H1 (cell line): ENCODE data around the gene FMN2. TPM values are rescaled to one million over a fixed set of nuclear protein-coding genes. Genes with fewer than 3 reads are reported as not detected.

Source experiments
- CTCF ChIA-PET: fragments of 300-600 bp; sonication (Branson Sonifier 250); formaldehyde crosslinking; loops from one replicate; lab custom pipeline; 2021; ENCODE audit not compliant: partially characterized antibody; lab: Charles Lee
- POLR2A ChIA-PET: fragments of 300-600 bp; sonication (Branson Sonifier 250); formaldehyde crosslinking; loops from one replicate; lab custom pipeline; 2021; ENCODE audit warnings: inconsistent platforms; ENCODE audit not compliant: partially characterized antibody; lab: Charles Lee
- DNase-seq, 2 experiments: peaks; one replicate each; pipeline versions ENCODE4 v3.0.0 to v3.0.0-alpha.2; 2010 to 2022; ENCODE audit warnings: low spot score in 2 of 2, low read depth in 1 of 2, mixed read lengths in 1 of 2
- FAIRE-seq: peaks from 2 replicates; lab custom pipeline; 2011; peaks lifted over from hg19 to GRCh38; lab: Jason Lieb, UNC
- H2AFZ ChIP-seq: 2 replicates; pipeline ENCODE4 v1.8.1; 2012; ENCODE audit warnings: low read length, inconsistent platforms
- H2AK5ac ChIP-seq: 2 replicates; pipeline ENCODE4 v1.6.1; 2013; ENCODE audit warnings: low read depth, low read length
- H2BK120ac ChIP-seq: replicated peaks from 2 replicates; pipeline ENCODE3; 2013; ENCODE audit warnings: low read depth, low read length, inconsistent platforms
- H2BK12ac ChIP-seq: 2 replicates; pipeline ENCODE4 v1.6.1; 2013; ENCODE audit warnings: low read depth, low read length
- H2BK15ac ChIP-seq: 2 replicates; pipeline ENCODE4 v1.6.1; 2013; ENCODE audit warnings: low read length
- H2BK20ac ChIP-seq: 2 replicates; pipeline ENCODE4 v1.6.1; 2013; ENCODE audit warnings: low read length
- H2BK5ac ChIP-seq: 2 replicates; pipeline ENCODE4 v1.6.1; 2013; ENCODE audit warnings: low read depth, low read length
- H3K14ac ChIP-seq: 2 replicates; pipeline ENCODE4 v1.6.1; 2013; ENCODE audit warnings: inconsistent platforms; ENCODE audit not compliant: insufficient read length
- H3K18ac ChIP-seq: 2 replicates; pipeline ENCODE4 v1.6.1; 2013; ENCODE audit warnings: low read length; ENCODE audit errors: extremely low read depth
- H3K23ac ChIP-seq: 2 replicates; pipeline ENCODE4 v1.6.1; 2013; ENCODE audit warnings: inconsistent platforms; ENCODE audit not compliant: insufficient read length
- H3K23me2 ChIP-seq: 2 replicates; pipeline ENCODE4 v1.6.1; 2013; ENCODE audit warnings: low read depth, low read length
- H3K27ac ChIP-seq: 2 replicates; pipeline ENCODE4 v1.6.1; 2011; ENCODE audit warnings: low read depth, low read length, inconsistent platforms
- H3K27me3 ChIP-seq, 4 experiments: replicated peaks in 1 of 4; 1 replicate in 1 of 4; 2 replicates in 3 of 4; pipeline versions ENCODE4 v1.6.1 to v1.8.1; 2011 to 2013; ENCODE audit warnings: low read length in 3 of 4, mild to moderate bottlenecking in 3 of 4, inconsistent platforms in 2 of 4, mixed read lengths in 2 of 4, moderate library complexity in 1 of 4; ENCODE audit not compliant: control insufficient read depth in 3 of 4, insufficient read depth in 3 of 4; ENCODE audit errors: extremely low read depth in 1 of 4
- H3K36me3 ChIP-seq, 4 experiments: 2 replicates each; pipeline versions ENCODE4 v1.6.1 to v1.8.1; 2011 to 2013; ENCODE audit warnings: mild to moderate bottlenecking in 4 of 4, low read length in 3 of 4, moderate library complexity in 2 of 4, control low read depth in 1 of 4, inconsistent platforms in 1 of 4; ENCODE audit not compliant: insufficient read depth in 4 of 4, control insufficient read depth in 2 of 4
- H3K4ac ChIP-seq: replicated peaks from 2 replicates; pipeline ENCODE3; 2013; ENCODE audit warnings: low read length, low read depth, mixed read lengths, inconsistent platforms; ENCODE audit not compliant: insufficient read length
- H3K4me1 ChIP-seq, 4 experiments: replicated peaks in 1 of 4; 1 replicate in 1 of 4; 2 replicates in 3 of 4; pipeline versions ENCODE4 v1.6.1 to v1.8.1; 2011 to 2013; ENCODE audit warnings: low read length in 3 of 4, inconsistent platforms in 2 of 4, mixed read lengths in 1 of 4; ENCODE audit not compliant: insufficient read depth in 4 of 4, control insufficient read depth in 3 of 4
- H3K4me2 ChIP-seq, 2 experiments: 2 replicates each; pipeline versions ENCODE4 v1.6.1 to v1.8.1; 2011 to 2013; ENCODE audit warnings: low read depth in 2 of 2, low read length in 2 of 2, control low read depth in 1 of 2, inconsistent platforms in 1 of 2, mild to moderate bottlenecking in 1 of 2; ENCODE audit not compliant: insufficient read depth in 1 of 2
- H3K4me3 ChIP-seq, 4 experiments: fragments of 200-600, 300-600 bp in 1 of 4; sonication (generic), shearing (Covaris generic), sonication (Bioruptor Twin) in 1 of 4; 2 replicates each; pipeline versions ENCODE4 v1.5.1 to v1.8.1; 2011 to 2016; ENCODE audit warnings: low read length in 4 of 4, low read depth in 3 of 4, control low read depth in 2 of 4, inconsistent platforms in 2 of 4, mild to moderate bottlenecking in 2 of 4, mixed read lengths in 1 of 4, moderate library complexity in 1 of 4; ENCODE audit not compliant: insufficient read depth in 2 of 4; ENCODE audit errors: extremely low read depth in 1 of 4
- H3K56ac ChIP-seq: replicated peaks from 2 replicates; pipeline ENCODE3; 2013; ENCODE audit warnings: low read depth, mild to moderate bottlenecking, mixed read lengths, low read length, inconsistent platforms; ENCODE audit not compliant: insufficient read length
- H3K79me1 ChIP-seq: 2 replicates; pipeline ENCODE4 v1.6.1; 2013; ENCODE audit warnings: low read depth, low read length, control low read depth
- H3K79me2 ChIP-seq, 2 experiments: 2 replicates each; pipeline versions ENCODE4 v1.6.1 to v1.8.1; 2012 to 2013; ENCODE audit warnings: low read length in 2 of 2, mild to moderate bottlenecking in 2 of 2, inconsistent platforms in 1 of 2; ENCODE audit not compliant: insufficient read depth in 2 of 2, control insufficient read depth in 1 of 2
- H3K9ac ChIP-seq, 4 experiments: replicated peaks in 1 of 4; 1 replicate in 1 of 4; 2 replicates in 3 of 4; pipeline versions ENCODE4 v1.6.1 to v1.8.1; 2011 to 2013; ENCODE audit warnings: low read depth in 3 of 4, low read length in 3 of 4, control low read depth in 2 of 4, mild to moderate bottlenecking in 2 of 4, moderate library complexity in 2 of 4, inconsistent platforms in 1 of 4; ENCODE audit errors: extremely low read depth in 1 of 4
- H3K9me3 ChIP-seq, 2 experiments: 2 replicates each; pipeline versions ENCODE4 v1.6.1 to v1.8.1; 2012 to 2013; ENCODE audit warnings: mild to moderate bottlenecking in 2 of 2, moderate library complexity in 2 of 2, control low read depth in 1 of 2, inconsistent platforms in 1 of 2, low read depth in 1 of 2, low read length in 1 of 2, mixed read lengths in 1 of 2; ENCODE audit not compliant: insufficient read depth in 2 of 2
- H4K20me1 ChIP-seq, 2 experiments: replicated peaks in 1 of 2; 2 replicates each; pipeline versions ENCODE3 to v1.8.1; 2011 to 2013; ENCODE audit warnings: inconsistent platforms in 2 of 2, low read length in 2 of 2, mild to moderate bottlenecking in 1 of 2; ENCODE audit not compliant: insufficient read depth in 2 of 2, control insufficient read depth in 1 of 2
- H4K5ac ChIP-seq: 2 replicates; pipeline ENCODE4 v1.6.1; 2013; ENCODE audit warnings: low read length, low read depth, mixed read lengths, inconsistent platforms; ENCODE audit not compliant: insufficient read length
- H4K8ac ChIP-seq: 2 replicates; pipeline ENCODE4 v1.8.0; 2013; ENCODE audit warnings: mild to moderate bottlenecking, moderate library complexity, low read length, inconsistent platforms; ENCODE audit not compliant: insufficient read depth; ENCODE audit errors: extremely low read depth
- H4K91ac ChIP-seq: replicated peaks from 2 replicates; pipeline ENCODE3; 2013; ENCODE audit warnings: low read length, mixed read lengths, inconsistent platforms; ENCODE audit not compliant: insufficient read length
- POLR2AphosphoS5 ChIP-seq: IDR thresholded peaks from 2 replicates; pipeline ENCODE4 v1.6.1; 2011; ENCODE audit warnings: low read depth, low read length
- YY1 ChIP-seq: IDR thresholded peaks from 2 replicates; pipeline ENCODE4 v1.6.1; 2011; ENCODE audit warnings: low read depth, mild to moderate bottlenecking, low read length
- WGBS, 2 experiments: shearing (Covaris generic) in 1 of 2; methylation state at CpG; one replicate each; pipeline versions ENCODE4 v1.1.6 to v1.1.7; 2013 to 2015; ENCODE audit warnings: low lambda C conversion rate in 2 of 2, mixed read lengths in 2 of 2, inconsistent platforms in 1 of 2, low coverage in 1 of 2, missing lambda C conversion rate in 1 of 2; ENCODE audit not compliant: insufficient replicate concordance in 2 of 2, insufficient coverage in 1 of 2, insufficient read length in 1 of 2; ENCODE audit errors: extremely low coverage in 1 of 2, missing lambda C conversion rate in 1 of 2; 5-methylcytosine and 5-hydroxymethylcytosine counted together
- polyA plus RNA-seq, 7 experiments: library from polyadenylated mRNA; depleted of rRNA in 3 of 7; stranded (reverse) in 5 of 7; unstranded in 2 of 7; fragments of >200 nt in 5 of 7; fragments of 200-250 nt in 2 of 7; gene quantifications; 1 replicate in 5 of 7; 2 replicates in 1 of 7; 4 replicates in 1 of 7; pipeline versions ENCODE4 v1.2.1 to v1.2.3, GENCODE V29; 2011 to 2013; ENCODE audit warnings: missing spikeins in 2 of 7, mixed read lengths in 2 of 7
- total RNA-seq: library from RNA; stranded (reverse); fragmentation: NEBNext Ultra II Directional; extraction: Animal tissue kit (Norgen Biotek cat#: 25700); gene quantifications from 2 replicates; pipeline ENCODE4 v1.2.1, GENCODE V29; 2021

Gene FMN2
- total and polyA plus RNA-seq, 2 of the 8 experiments (the other 6 are each of a cell fraction or from before 2014, with no cell fraction given) = 0.83 to 2.0 TPM

GRCh38 chr1:240304466-240304865, 212.8 kb downstream of the FMN2 start:
- DNase-seq (no peak), FAIRE-seq (no peak)

More at GRCh38 chr1:240304466-240304865, 212.8 kb downstream of the FMN2 start:
- no peak overlapping the region for H3K23ac ChIP-seq
- H2BK5ac ChIP-seq = no peak overlapping the region
- H4K8ac ChIP-seq = no peak overlapping the region
- H3K36me3 ChIP-seq = no peaks in the 10 kb centered on the region
- CTCF ChIA-PET = no interaction called here
- H3K23me2 ChIP-seq = no peaks in the 10 kb centered on the region
- no peak overlapping the region for H3K14ac ChIP-seq
- POLR2A ChIA-PET = no interaction called here
- H3K9ac ChIP-seq = no peak overlapping the region; a peak in 1 of 7 replicates
- H4K5ac ChIP-seq = no peak overlapping the region
- no peak overlapping the region for H2AK5ac ChIP-seq
- H4K91ac ChIP-seq = no peak overlapping the region
- peaks cover 0 to 3% (median 0%) of the 10 kb centered on the region in 4 experiments; a peak in 1 of 7 replicates for H3K4me1 ChIP-seq
- no peaks in the 10 kb centered on the region for H3K79me2 ChIP-seq
- H2BK20ac ChIP-seq = no peak overlapping the region
- H2BK120ac ChIP-seq = no peak overlapping the region
- H3K79me1 ChIP-seq = no peaks in the 10 kb centered on the region
- no peak overlapping the region for H3K56ac ChIP-seq
- H2AFZ ChIP-seq = no peak overlapping the region
- no peak overlapping the region for H2BK12ac ChIP-seq
- H3K4me2 ChIP-seq = no peak overlapping the region
- H3K4me3 ChIP-seq = no peak overlapping the region
- no peaks in the 10 kb centered on the region for H3K27me3 ChIP-seq
- H3K27ac ChIP-seq = no peak overlapping the region
- H4K20me1 ChIP-seq = no peaks in the 10 kb centered on the region
- H3K9me3 ChIP-seq = no peaks in the 10 kb centered on the region
- 94% methylated on average over 5 of the region's 5 CpGs; no CpG with 5 or more reads in 1 of the 2 experiments for WGBS, 2 experiments
- H3K18ac ChIP-seq = no peak overlapping the region; the same call in 1 of the 2 replicates
- H2BK15ac ChIP-seq = no peak overlapping the region
- TF ChIP-seq POLR2AphosphoS5 = no peak
- peak; percentile 56; the same call in 1 of the 2 replicates for TF ChIP-seq YY1
- no peak overlapping the region for H3K4ac ChIP-seq
